Measurements from ENCODE around the gene PRKD3. TPM values are rescaled to one million over a fixed set of nuclear protein-coding genes. Genes with fewer than 3 reads are reported as not detected.
A peak's percentile ranks its signal among the peaks of the same experiment; 100 is the strongest.

The PRKD3 gene
- total RNA-seq, 1 experiment from 2014 or later: 82.1 TPM

DNA sequence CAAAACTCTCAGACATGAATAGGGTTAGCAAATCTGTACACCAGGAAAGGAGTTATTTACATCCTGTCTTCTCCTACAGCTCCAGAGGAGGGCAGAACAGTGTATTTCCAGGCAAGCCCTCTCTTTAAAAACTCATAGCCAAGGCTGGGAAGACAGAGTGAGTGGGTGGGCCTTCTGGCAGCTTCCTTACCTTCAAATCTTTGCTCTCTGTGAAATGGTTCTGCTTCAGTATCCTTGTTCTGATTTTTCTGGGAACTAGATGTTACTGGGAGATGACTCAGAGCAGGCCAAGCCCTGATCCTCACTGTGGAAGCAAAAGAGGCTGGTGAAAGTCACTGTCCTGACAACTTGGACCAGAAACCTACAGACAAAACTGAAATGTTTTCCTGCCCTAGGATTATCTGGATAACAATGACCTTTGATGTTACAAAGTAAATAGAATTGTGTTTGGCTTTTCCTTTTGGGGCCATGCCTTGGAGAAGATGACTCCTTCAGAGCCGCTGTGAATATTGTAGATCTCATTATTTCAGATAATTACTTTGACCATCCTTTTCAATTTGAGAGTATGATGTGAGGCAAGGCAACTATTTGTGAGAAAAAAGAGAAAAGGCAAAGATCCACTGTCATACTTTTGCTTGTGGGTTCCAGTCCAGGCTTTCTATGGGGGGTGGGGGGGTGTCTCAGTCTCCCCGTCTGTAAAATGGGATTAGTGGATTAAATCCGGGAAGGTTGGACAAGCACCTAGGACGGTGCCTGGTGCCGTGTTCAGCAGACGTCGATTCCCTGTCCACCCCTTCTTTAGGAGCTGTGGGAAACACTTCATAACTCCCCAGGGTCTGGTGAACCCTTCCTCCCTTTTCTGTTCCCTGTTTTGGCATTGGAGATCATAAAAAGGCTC lies 19.2 kb upstream of the PRKD3 start:
- TF ChIP-seq GTF2I (CRISPR knock-in tag; conservative IDR thresholded peaks at IDR 0.05) (0 out of 2 replicates have a peak, but pooled peaks have one; percentile 16), ERG (CRISPR knock-in tag; IDR thresholded peaks at IDR 0.05) (no peak)
- Mint-ChIP-seq H3K9me3 (no peaks in the 10 kb centered on the region), H3K27me3 (ENCODE audit: low read depth) (peaks cover 3% of the 10 kb centered on the region; the same call in 1 of the 2 replicates), H3K4me3 (peak overlapping the region; percentile 78), H3K4me1 (peaks cover 48% of the 10 kb centered on the region), H3K27ac (no peak overlapping the region), H3K36me3 (no peaks in the 10 kb centered on the region)
- DNase-seq (ENCODE audit: low spot score) (no peak), ATAC-seq (peak; percentile 74)
- POLR2A ChIA-PET: interaction anchor here (1.0 kb wide), 1 partner anchor 10 kb away, joined by 3 read pairs; no protein-coding TSS in a partner anchor
- CTCF ChIA-PET: interaction anchor here (0.6 to 2.7 kb wide), 9 partner anchors 14 to 647 kb away, joined by 3 to 17 read pairs (median 4); partner anchors contain the start of gene PRKD3

DNA sequence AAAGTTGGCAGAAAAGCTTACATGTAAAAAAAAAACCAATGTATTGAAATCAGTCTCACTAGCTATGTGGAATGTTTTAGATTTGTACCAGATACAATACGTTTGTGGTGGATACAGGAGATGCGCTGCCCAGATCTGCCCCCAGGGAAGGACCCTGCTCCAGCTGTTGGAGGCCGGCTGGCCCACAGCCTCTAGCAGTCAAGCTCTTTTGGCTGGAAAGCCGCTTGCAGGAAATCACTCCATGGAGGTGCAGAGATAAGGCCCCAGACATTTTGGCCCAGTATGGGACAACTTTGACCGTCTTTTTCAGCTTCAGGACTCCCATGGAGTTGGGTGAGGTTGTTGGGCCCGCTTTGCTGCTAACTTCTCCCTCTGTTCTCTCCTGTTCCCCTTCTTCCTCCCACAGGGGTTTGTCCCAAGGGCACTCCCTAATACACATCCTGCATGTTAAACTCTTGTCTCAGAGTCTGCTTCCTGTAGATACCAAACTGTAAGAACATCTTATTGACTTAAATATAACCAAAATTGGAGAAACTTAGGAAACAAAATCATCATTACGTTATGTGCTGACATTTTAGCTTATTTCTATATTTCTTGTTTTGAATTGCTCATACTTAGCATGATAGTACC lies 18.1 kb upstream of the PRKD3 start:
- DNase-seq (ENCODE audit: low spot score): no peak
- no peaks in the 10 kb centered on the region for H3K36me3 Mint-ChIP-seq
- H3K4me3 Mint-ChIP-seq: no peak overlapping the region
- peak; percentile 21; the same call in 1 of the 2 replicates for ATAC-seq
- peaks cover 42% of the 10 kb centered on the region for H3K4me1 Mint-ChIP-seq
- TF ChIP-seq NR3C1 (CRISPR knock-in tag; conservative IDR thresholded peaks at IDR 0.05; ENCODE audit: low read depth) (no peak), GABPB1 (CRISPR knock-in tag; IDR thresholded peaks at IDR 0.05) (no peak), NR2C2 (CRISPR knock-in tag; IDR thresholded peaks at IDR 0.05) (no peak), HMGA2 (CRISPR knock-in tag; IDR thresholded peaks at IDR 0.05) (no peak), MAX (CRISPR knock-in tag; IDR thresholded peaks at IDR 0.05) (no peak), TEAD1 (CRISPR knock-in tag; IDR thresholded peaks at IDR 0.05) (no peak), SMAD4 (CRISPR knock-in tag; IDR thresholded peaks at IDR 0.05) (no peak), KAT7 (CRISPR knock-in tag; IDR thresholded peaks at IDR 0.05; ENCODE audit: borderline replicate concordance) (no peak), ZNF396 (CRISPR knock-in tag; IDR thresholded peaks at IDR 0.05; ENCODE audit: borderline replicate concordance) (no peak), FOXJ3 (CRISPR knock-in tag; IDR thresholded peaks at IDR 0.05; ENCODE audit: borderline replicate concordance) (no peak), PRDM15 (CRISPR knock-in tag; IDR thresholded peaks at IDR 0.05) (no peak)
- TF ChIP-seq, protein P1, sequence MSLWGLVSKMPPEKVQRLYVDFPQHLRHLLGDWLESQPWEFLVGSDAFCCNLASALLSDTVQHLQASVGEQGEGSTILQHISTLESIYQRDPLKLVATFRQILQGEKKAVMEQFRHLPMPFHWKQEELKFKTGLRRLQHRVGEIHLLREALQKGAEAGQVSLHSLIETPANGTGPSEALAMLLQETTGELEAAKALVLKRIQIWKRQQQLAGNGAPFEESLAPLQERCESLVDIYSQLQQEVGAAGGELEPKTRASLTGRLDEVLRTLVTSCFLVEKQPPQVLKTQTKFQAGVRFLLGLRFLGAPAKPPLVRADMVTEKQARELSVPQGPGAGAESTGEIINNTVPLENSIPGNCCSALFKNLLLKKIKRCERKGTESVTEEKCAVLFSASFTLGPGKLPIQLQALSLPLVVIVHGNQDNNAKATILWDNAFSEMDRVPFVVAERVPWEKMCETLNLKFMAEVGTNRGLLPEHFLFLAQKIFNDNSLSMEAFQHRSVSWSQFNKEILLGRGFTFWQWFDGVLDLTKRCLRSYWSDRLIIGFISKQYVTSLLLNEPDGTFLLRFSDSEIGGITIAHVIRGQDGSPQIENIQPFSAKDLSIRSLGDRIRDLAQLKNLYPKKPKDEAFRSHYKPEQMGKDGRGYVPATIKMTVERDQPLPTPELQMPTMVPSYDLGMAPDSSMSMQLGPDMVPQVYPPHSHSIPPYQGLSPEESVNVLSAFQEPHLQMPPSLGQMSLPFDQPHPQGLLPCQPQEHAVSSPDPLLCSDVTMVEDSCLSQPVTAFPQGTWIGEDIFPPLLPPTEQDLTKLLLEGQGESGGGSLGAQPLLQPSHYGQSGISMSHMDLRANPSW (CRISPR knock-in tag; conservative IDR thresholded peaks at IDR 0.05; ENCODE audit: low read depth): no peak
- TF ChIP-seq, protein P2, sequence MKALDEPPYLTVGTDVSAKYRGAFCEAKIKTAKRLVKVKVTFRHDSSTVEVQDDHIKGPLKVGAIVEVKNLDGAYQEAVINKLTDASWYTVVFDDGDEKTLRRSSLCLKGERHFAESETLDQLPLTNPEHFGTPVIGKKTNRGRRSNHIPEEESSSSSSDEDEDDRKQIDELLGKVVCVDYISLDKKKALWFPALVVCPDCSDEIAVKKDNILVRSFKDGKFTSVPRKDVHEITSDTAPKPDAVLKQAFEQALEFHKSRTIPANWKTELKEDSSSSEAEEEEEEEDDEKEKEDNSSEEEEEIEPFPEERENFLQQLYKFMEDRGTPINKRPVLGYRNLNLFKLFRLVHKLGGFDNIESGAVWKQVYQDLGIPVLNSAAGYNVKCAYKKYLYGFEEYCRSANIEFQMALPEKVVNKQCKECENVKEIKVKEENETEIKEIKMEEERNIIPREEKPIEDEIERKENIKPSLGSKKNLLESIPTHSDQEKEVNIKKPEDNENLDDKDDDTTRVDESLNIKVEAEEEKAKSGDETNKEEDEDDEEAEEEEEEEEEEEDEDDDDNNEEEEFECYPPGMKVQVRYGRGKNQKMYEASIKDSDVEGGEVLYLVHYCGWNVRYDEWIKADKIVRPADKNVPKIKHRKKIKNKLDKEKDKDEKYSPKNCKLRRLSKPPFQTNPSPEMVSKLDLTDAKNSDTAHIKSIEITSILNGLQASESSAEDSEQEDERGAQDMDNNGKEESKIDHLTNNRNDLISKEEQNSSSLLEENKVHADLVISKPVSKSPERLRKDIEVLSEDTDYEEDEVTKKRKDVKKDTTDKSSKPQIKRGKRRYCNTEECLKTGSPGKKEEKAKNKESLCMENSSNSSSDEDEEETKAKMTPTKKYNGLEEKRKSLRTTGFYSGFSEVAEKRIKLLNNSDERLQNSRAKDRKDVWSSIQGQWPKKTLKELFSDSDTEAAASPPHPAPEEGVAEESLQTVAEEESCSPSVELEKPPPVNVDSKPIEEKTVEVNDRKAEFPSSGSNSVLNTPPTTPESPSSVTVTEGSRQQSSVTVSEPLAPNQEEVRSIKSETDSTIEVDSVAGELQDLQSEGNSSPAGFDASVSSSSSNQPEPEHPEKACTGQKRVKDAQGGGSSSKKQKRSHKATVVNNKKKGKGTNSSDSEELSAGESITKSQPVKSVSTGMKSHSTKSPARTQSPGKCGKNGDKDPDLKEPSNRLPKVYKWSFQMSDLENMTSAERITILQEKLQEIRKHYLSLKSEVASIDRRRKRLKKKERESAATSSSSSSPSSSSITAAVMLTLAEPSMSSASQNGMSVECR (CRISPR knock-in tag; IDR thresholded peaks at IDR 0.05; ENCODE audit: borderline replicate concordance): no peak
- TF ChIP-seq, protein P3, sequence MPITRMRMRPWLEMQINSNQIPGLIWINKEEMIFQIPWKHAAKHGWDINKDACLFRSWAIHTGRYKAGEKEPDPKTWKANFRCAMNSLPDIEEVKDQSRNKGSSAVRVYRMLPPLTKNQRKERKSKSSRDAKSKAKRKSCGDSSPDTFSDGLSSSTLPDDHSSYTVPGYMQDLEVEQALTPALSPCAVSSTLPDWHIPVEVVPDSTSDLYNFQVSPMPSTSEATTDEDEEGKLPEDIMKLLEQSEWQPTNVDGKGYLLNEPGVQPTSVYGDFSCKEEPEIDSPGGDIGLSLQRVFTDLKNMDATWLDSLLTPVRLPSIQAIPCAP (CRISPR knock-in tag; IDR thresholded peaks at IDR 0.05): no peak
- H3K9me3 Mint-ChIP-seq: no peaks in the 10 kb centered on the region
- ChIA-PET POLR2A (interaction anchor here (1.0 kb wide), 1 partner anchor 11 kb away, joined by 3 read pairs; no protein-coding TSS in a partner anchor), CTCF (interaction anchor here (0.7 to 2.7 kb wide), 11 partner anchors 13 to 535 kb away, joined by 3 to 17 read pairs (median 3); partner anchors contain the start of gene PRKD3)
- peak overlapping the region; percentile 11; the same call in 1 of the 2 replicates for H3K27ac Mint-ChIP-seq
- H3K27me3 Mint-ChIP-seq (ENCODE audit: low read depth): peaks cover 3% of the 10 kb centered on the region; the same call in 1 of the 2 replicates
